Skeletal muscle satellite cell (primary cell): Measurements from ENCODE around the gene KCNG2.

ENCODE experiments used
- H3K27me3 ChIP-seq: 2 replicates; pipeline ENCODE4 v1.7.0; 2013; ENCODE audit warnings: low read length; ENCODE audit not compliant: control insufficient read depth, insufficient read depth
- H3K36me3 ChIP-seq: 2 replicates; pipeline ENCODE4 v1.7.0; 2013; ENCODE audit warnings: mild to moderate bottlenecking, control low read depth, low read length; ENCODE audit not compliant: insufficient read depth
- H3K4me1 ChIP-seq: 2 replicates; pipeline ENCODE4 v1.7.0; 2013; ENCODE audit warnings: low read length; ENCODE audit not compliant: control insufficient read depth, insufficient read depth
- H3K4me2 ChIP-seq: 2 replicates; pipeline ENCODE4 v1.7.0; 2013; ENCODE audit warnings: mild to moderate bottlenecking, low read length
- H3K4me3 ChIP-seq: 2 replicates; pipeline ENCODE4 v1.7.0; 2013; ENCODE audit warnings: low read length
- H3K9ac ChIP-seq: 2 replicates; pipeline ENCODE4 v1.7.0; 2013; ENCODE audit warnings: mild to moderate bottlenecking, low read depth, low read length, moderate library complexity
- H3K9me3 ChIP-seq: replicated peaks from 2 replicates; pipeline ENCODE4 v1.7.0; 2013; ENCODE audit warnings: mild to moderate bottlenecking, control low read depth, low read length

Gene KCNG2

DNA sequence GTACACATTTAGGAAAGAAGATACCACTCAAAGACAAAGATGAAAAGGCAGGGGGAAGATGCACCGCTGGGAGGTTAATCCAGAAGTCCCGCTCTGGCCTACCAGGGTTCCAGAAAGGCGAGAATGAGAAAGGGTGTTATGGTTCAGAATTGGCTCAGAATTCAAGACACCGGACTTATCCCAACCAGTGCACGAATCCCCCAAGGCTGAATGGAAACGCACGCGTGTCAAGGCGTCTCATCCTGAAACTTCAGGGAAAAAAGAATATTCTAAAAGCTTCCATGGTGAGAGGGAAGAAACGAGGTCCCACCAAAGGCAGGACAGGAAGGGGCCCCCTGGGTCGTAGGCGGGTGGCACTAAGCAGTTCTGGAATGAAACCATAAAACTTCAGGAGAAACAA is 81.8 kb downstream of the KCNG2 start:
- Histone ChIP-seq H3K4me3 (no peak overlapping the region), H3K9me3 (no peaks in the 10 kb centered on the region), H3K36me3 (no peaks in the 10 kb centered on the region), H3K9ac (no peak overlapping the region), H3K27me3 (peaks cover 60% of the 10 kb centered on the region), H3K4me2 (no peak overlapping the region), H3K4me1 (peaks cover 5% of the 10 kb centered on the region)

DNA sequence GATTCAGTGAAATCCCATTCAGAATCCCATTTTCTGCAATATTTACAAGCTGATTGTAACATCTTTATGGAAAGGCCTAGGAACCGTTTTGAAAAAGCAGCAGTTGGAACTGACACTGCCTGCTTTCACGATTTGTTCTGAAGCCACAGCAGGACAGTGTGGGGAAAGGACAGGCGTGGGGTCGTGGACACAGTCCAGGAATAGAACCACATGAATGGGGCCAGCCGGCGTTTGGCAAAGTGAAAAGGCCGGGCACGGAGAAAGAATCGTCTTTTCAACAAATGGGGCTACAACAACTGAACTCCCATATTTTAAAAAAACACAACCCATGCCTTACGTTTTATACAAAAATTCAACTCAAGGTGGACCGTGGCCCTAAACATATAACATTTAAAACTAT is 84.0 kb downstream of the KCNG2 start:
- peaks cover 3% of the 10 kb centered on the region for H3K9me3 ChIP-seq
- H3K4me1 ChIP-seq: peaks cover 5% of the 10 kb centered on the region
- no peak overlapping the region for H3K4me2 ChIP-seq
- no peak overlapping the region for H3K9ac ChIP-seq
- H3K36me3 ChIP-seq: no peaks in the 10 kb centered on the region
- peaks cover 39% of the 10 kb centered on the region for H3K27me3 ChIP-seq
- H3K4me3 ChIP-seq: no peak overlapping the region

DNA sequence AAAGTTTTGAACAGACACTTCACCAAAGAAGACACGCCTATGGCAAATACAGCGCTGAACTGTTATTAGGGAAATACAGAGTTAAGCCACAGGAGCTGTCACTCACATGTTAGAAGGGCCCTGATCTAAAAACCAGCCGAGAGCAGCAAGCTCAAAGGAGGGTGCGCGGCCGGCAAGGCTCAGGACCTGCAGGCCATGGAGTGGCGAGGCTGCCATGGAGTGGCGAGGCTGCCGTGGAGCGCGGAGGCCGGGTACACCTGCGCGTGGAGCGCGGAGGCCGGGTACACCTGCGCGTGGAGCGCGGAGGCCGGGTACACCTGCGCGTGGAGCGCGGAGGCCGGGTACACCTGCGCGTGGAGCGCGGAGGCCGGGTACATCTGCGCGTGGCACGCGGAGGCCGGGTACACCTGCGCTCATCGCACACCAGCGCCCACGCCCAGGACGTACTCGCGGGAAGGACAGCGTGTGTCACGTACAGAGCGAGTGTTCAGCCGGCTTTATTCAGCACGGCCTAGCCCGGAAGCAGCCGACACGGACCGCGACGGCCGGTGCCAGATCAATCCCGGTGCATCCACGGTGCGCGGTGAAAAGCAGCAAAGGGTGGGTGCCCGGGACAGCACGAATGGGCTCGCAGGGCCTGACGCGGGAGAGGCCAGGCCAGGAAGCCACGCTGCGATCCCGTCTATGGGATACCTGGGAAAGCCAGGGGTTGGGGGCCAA is 84.9 kb downstream of the KCNG2 start:
- Histone ChIP-seq H3K27me3 (peaks cover 29% of the 10 kb centered on the region), H3K4me2 (no peak overlapping the region), H3K36me3 (no peaks in the 10 kb centered on the region), H3K9me3 (peaks cover 3% of the 10 kb centered on the region), H3K4me1 (peaks cover 4% of the 10 kb centered on the region), H3K9ac (no peak overlapping the region), H3K4me3 (no peak overlapping the region)

DNA sequence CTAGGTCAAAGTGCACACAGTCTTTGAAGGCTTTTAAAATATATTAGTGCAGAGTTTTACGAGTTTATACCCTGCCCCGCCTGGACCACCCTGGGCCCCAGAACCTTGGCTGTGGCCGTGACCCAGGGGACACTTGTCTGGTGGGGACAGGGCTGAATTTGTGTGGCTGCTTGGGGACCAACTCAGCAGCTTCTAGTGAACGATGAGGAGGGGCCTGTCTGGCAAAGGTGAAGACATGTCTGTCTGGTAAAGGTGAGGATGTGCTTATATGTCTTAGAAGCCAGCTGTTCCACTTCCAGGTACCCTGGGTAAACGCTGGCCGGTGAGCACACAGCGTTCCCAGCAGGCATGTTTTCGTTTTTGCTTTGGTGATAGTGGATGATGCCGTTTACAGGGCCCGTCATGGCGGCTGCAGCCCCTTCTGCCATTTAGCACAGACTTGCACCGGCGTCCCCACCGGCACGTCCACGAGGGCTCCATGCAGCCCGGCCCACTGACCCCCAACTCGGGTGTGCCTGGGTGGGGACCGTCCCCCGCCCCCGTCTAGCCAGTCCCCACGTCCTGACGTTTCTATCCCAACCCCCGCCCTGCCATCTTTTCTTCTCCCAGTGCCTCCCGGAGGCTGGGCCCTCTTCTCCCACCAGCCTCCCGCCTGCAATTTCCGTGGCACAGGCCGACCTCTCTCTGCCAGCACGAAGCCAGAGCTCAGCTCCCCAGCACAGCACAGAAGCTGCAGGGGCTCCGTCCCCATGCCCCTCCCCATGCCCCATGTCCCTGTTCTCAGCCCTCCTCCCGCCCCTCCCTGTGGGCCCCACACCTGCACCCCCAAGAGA is 85.9 kb downstream of the KCNG2 start:
- peaks cover 3% of the 10 kb centered on the region for H3K9me3 ChIP-seq

DNA sequence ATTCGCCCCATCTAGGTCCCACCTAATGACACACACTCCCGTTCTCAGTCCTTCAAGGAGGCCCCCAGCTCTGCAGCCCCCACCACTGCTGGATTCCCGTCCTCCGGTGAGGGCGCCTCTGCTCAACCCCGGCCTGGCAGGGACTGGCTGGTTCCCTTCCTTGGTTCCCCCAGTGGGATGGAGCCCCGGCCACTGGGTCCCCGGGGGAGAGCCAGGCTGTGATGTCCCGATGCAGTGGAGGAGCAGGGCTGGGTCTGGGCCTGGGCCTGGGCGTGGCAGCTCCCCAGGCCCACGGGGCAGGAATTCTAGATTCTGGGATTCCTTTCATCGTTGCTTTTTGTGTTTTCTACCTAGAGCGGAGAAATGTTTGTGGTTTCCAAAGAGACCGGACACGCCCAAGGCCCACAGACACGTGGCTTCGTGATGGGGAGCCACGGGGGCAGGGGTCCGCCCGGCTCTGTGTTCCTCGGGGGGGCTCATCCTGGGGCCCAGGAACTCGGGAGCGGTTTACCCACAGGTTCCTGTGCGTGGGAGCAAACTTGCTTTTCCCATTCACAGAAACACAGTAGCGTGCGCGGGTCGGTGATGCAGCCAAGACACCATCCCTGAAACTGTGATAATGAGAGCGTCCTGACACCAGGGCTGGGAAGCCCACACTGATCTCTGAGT is 86.7 kb downstream of the KCNG2 start:
- no peak overlapping the region for H3K4me2 ChIP-seq
- H3K9me3 ChIP-seq: peaks cover 7% of the 10 kb centered on the region
- H3K27me3 ChIP-seq: peaks cover 14% of the 10 kb centered on the region
- no peak overlapping the region for H3K9ac ChIP-seq
- no peak overlapping the region for H3K4me3 ChIP-seq
- H3K36me3 ChIP-seq: no peaks in the 10 kb centered on the region
- H3K4me1 ChIP-seq: no peaks in the 10 kb centered on the region

More for the DNA sequence above, 85.9 kb downstream of the KCNG2 start:
- H3K4me3 ChIP-seq: no peak overlapping the region
- peaks cover 21% of the 10 kb centered on the region for H3K27me3 ChIP-seq
- H3K4me1 ChIP-seq: no peaks in the 10 kb centered on the region
- no peak overlapping the region for H3K4me2 ChIP-seq
- no peak overlapping the region for H3K9ac ChIP-seq
- no peaks in the 10 kb centered on the region for H3K36me3 ChIP-seq

DNA sequence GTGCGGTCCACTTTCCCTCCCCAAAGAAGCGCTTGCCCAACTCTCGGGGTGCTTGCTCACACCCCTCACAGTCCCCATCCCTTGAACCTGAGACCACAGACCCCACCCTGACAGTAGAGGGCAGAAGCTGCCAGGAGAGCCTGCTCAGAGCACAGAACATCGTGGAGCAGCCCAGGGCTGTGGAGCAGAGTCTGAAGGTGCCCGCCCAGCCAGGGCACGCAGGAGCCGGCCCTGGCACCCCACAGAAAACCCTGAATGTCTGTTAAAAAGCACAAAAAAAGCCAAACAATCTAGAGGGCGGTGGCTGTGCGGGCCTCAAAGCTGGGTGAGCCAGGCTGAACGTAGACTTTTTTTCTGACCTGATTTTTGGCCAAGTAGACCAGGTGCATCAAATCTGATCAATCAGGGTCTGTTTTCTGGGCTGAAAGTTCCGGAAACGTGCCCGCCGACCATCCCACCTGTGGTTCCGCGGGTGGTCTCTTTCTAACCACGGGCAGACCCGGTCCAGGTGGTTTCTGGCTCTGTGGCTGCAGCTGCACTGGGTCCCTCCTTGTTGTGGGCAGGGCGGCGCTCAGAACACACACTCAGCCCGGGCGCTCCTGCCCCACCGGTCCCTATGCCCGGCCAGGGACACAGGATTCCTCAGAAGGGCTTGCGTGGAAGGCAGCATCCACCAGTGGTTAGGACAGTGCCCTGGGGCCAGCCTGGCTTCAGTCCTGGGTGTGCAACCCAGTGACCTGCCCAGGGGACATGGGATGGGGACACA is 87.4 kb downstream of the KCNG2 start:
- Histone ChIP-seq H3K27me3 (peaks cover 14% of the 10 kb centered on the region), H3K4me1 (no peaks in the 10 kb centered on the region), H3K4me2 (no peak overlapping the region), H3K9me3 (peaks cover 14% of the 10 kb centered on the region), H3K9ac (no peak overlapping the region), H3K36me3 (no peaks in the 10 kb centered on the region), H3K4me3 (no peak overlapping the region)

- Histone ChIP-seq H3K9me3 (peaks cover 25% of the 10 kb centered on the region), H3K9ac (no peak overlapping the region), H3K36me3 (no peaks in the 10 kb centered on the region), H3K4me2 (no peak overlapping the region), H3K4me1 (no peaks in the 10 kb centered on the region), H3K27me3 (no peaks in the 10 kb centered on the region), H3K4me3 (no peak overlapping the region)
Measured at GRCh38 chr18:79887181-79888000, 89.7 kb downstream of the KCNG2 start.

DNA sequence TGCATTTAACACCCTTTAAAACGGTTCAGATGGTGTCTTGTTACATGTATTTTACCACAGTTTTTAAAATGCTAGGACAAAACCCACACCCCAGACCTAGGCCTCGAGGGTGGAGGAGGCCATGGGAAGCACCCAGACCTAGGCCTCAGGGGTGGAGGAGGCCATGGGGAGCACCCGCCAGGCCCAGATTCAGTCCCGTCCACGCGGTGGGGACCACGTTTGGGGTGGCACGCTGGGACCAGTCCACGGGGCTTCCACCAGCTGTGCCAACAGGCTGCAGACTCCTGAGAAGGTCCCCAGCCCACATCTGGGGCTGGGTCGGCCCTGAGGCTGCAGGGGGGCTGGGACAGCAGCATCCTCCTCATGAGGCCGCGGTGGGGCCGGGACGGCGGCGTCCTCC is 90.3 kb downstream of the KCNG2 start:
- Histone ChIP-seq H3K9ac (no peak overlapping the region), H3K4me1 (no peaks in the 10 kb centered on the region), H3K4me2 (no peak overlapping the region), H3K27me3 (no peaks in the 10 kb centered on the region), H3K9me3 (peaks cover 32% of the 10 kb centered on the region), H3K4me3 (no peak overlapping the region), H3K36me3 (no peaks in the 10 kb centered on the region)

DNA sequence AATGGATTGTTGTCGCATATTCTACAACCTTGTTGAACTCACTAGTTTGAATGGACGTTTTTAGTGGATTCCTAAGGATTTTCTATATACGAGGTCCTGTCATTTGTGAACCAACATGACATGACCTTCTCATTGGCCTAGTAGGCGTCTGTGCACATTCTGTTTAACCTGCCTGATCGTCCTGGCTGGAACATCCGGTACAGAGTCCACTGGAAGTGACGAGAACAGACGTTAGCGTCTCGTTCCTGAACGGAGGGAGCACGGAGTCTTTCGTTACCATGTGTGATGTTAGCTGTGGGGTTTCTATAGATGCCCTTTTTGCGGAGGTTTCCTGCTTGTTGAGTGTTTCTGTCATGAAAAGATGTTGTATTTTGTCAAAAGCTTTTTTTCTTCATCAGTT is 91.8 kb downstream of the KCNG2 start:
- H3K36me3 ChIP-seq: no peaks in the 10 kb centered on the region
- no peak overlapping the region for H3K9ac ChIP-seq
- no peaks in the 10 kb centered on the region for H3K27me3 ChIP-seq
- no peaks in the 10 kb centered on the region for H3K4me1 ChIP-seq
- H3K9me3 ChIP-seq: peaks cover 43% of the 10 kb centered on the region
- H3K4me3 ChIP-seq: no peak overlapping the region
- H3K4me2 ChIP-seq: no peak overlapping the region

DNA sequence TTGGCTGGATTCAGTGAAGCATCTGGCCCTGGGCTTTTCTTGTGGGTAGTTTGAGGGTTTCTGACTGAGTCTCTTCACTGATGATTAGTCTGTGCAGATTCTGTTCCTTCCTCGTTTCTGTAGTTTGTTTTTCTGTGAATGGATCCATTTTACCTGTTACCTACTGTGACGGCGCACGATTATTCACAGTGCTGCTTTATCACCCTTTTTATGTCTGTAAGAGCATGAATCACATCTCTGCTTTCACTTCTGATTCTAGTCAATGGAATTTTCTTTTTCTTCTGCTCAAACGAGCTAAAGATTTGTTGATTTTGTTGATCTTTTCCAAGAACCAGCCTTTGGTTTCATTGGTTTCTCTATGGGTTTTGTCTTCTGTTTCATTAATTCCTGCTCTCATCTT is 92.9 kb downstream of the KCNG2 start:
- Histone ChIP-seq H3K4me3 (no peak overlapping the region), H3K4me2 (no peak overlapping the region), H3K9me3 (peaks cover 49% of the 10 kb centered on the region), H3K27me3 (no peaks in the 10 kb centered on the region), H3K9ac (no peak overlapping the region), H3K36me3 (no peaks in the 10 kb centered on the region), H3K4me1 (no peaks in the 10 kb centered on the region)
